CD4-positive, alpha-beta T cell treated with Interleukin-17A for 1 hour (primary cell): ENCODE data around the gene NBEA.

Experiments
- DNase-seq: peaks from one replicate; pipeline ENCODE4 v3.0.0-alpha.2; 2020

Gene NBEA

DNA sequence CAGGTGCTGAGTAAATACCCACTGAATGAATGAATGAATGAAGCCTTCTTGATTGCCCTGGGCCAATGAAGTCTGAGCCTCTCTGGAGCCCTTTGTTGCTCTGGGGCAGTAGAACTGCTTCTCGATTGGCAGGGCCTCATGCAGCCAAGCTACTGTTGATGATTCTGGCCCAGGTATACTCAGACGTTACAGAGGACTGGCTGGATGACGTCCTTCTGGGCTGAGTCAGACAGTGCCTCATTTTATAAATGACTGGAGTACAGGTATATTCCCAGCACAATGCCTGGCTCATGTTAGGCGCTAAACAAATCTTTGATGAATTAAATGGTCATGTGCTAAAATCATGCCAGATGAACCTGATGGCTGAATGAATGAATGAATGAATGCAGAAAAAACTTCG lies 778.2 kb downstream of the NBEA start:
- DNase-seq = no peak

DNA sequence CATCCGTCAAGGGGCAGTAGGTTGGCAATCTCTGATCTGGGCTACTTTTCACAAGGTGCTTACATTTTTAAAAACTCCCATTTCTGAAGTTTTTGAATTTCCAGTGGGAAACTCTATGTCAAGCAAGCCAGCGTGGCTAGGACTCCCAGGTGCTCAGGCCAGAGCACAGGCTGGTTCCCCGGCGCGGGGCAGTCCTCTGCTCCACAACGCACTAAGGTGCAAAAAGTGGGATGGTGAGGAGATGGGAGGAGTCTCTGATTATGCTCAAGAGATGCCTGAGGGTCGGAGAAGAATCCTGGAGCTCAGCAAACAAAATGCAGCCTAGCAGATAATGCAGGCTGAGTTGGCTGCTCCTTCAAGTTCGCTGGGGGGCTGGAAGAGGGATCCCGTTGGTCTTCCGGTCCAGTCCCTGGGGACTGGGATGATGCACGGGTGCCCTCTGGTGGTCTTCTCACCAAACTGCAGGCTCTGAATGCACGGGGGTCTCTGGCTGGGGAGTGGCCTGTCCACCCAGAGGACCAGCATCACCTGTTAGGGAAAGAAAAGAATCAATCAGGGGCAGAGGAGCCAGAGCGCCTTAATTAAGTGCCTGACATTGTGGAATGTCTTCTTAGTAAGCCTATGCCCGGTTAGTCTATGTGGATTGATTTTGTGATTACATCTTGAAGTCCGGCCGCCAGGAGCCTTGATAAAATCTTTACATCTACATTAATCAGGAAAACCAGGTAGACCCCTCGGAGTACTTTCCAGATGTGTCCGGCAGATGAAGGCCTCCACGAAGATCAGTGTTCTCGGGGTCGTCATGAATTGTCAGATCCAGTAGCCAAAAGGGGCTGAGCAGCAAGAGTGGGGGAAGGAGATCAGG lies 778.9 kb downstream of the NBEA start:
- DNase-seq = peak; percentile 15
